ENCODE results near the gene ALK.

The ALK gene

DNA sequence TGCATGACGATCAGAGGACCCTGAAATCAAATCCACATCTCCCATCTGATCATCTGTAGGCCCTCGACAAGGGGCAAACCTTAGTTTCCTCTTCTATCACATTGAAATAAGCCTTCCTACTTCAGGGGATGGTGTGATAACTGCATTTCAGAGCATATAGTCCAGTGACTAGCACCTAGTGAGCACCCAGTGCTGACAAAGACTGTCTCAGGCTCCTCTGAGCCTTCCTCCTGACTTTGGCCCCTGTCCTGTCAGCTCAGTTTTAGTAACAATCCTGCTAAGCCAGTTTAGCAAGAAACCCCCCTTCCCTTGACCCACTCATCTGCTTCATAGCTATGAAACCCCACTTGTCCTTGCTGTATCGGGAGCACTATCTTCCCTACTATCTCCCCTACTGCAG, 304.0 kb downstream of the ALK start:
- TF ChIP-seq POLR2AphosphoS5 (IDR thresholded peaks at IDR 0.05; ENCODE audit: low read depth, low read length) (no peak), TAF1 (IDR thresholded peaks at IDR 0.05; ENCODE audit: borderline replicate concordance, insufficient read depth, low read length) (no peak), REST (IDR thresholded peaks at IDR 0.05; ENCODE audit: insufficient read depth in 1 of 2, low read depth in 2 of 2, low read length in 2 of 2) (no peak), SIN3A (IDR thresholded peaks at IDR 0.05; ENCODE audit: borderline replicate concordance, insufficient read depth, low read length) (no peak), FOXP2 (optimal IDR thresholded peaks at IDR 0.05; ENCODE audit: borderline replicate concordance, extremely low read depth, extremely low read length, insufficient read depth) (no peak)

DNA sequence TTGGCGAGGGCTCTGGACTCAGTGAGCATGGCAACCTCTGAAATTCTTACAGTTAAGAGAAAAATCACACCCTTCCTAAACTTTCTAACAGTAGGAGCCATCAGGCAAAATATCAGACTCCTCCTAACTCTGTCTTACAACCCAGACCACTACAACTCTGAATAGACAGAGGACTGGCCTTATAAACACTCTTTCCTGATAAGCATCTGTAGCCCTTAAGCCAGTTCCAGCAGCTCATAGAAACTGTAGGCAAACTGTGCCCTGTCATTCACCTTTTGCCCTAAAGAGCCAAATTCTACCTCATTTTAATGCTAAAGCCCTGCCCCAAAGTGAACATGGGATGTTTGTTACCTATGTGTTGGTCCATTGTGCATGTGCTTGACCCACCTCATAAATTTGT, 304.8 kb downstream of the ALK start:
- no peak for TF ChIP-seq FOXP2 (optimal IDR thresholded peaks at IDR 0.05; ENCODE audit: borderline replicate concordance, extremely low read depth, extremely low read length, insufficient read depth)
- TF ChIP-seq TAF1 (IDR thresholded peaks at IDR 0.05; ENCODE audit: borderline replicate concordance, insufficient read depth, low read length), result no peak
- no peak for TF ChIP-seq REST (IDR thresholded peaks at IDR 0.05; ENCODE audit: insufficient read depth in 1 of 2, low read depth in 2 of 2, low read length in 2 of 2)
- no peak for TF ChIP-seq POLR2AphosphoS5 (IDR thresholded peaks at IDR 0.05; ENCODE audit: low read depth, low read length)
- no peak for TF ChIP-seq SIN3A (IDR thresholded peaks at IDR 0.05; ENCODE audit: borderline replicate concordance, insufficient read depth, low read length)

- TF ChIP-seq POLR2AphosphoS5 (IDR thresholded peaks at IDR 0.05; ENCODE audit: low read depth, low read length) (no peak), REST (IDR thresholded peaks at IDR 0.05; ENCODE audit: insufficient read depth in 1 of 2, low read depth in 2 of 2, low read length in 2 of 2) (no peak), FOXP2 (optimal IDR thresholded peaks at IDR 0.05; ENCODE audit: borderline replicate concordance, extremely low read depth, extremely low read length, insufficient read depth) (no peak), SIN3A (IDR thresholded peaks at IDR 0.05; ENCODE audit: borderline replicate concordance, insufficient read depth, low read length) (no peak), TAF1 (IDR thresholded peaks at IDR 0.05; ENCODE audit: borderline replicate concordance, insufficient read depth, low read length) (no peak)
Observed at GRCh38 chr2:29615841-29616240, 305.5 kb downstream of the ALK start.

DNA sequence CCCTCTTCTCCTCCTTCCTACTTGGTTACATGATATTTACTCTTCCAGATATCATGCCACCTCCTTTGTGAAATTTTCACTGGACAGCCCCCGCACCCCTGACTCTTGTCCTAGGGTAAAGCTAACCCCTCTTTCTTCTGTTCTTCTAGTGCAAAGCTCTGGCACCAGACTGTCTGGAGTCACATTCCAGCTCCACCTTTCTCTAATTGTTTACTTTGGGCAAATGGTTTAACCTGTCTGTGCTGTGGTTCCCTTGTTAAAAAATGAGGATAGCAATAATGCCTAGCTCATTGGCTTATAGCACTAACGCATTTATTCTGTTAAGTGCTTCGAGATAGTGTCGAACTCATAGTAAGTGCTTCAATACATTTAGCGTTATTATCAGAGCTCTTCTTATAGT, 306.2 kb downstream of the ALK start:
- TF ChIP-seq REST (IDR thresholded peaks at IDR 0.05; ENCODE audit: insufficient read depth in 1 of 2, low read depth in 2 of 2, low read length in 2 of 2), result no peak
- no peak for TF ChIP-seq TAF1 (IDR thresholded peaks at IDR 0.05; ENCODE audit: borderline replicate concordance, insufficient read depth, low read length)
- TF ChIP-seq SIN3A (IDR thresholded peaks at IDR 0.05; ENCODE audit: borderline replicate concordance, insufficient read depth, low read length), result no peak
- no peak for TF ChIP-seq FOXP2 (optimal IDR thresholded peaks at IDR 0.05; ENCODE audit: borderline replicate concordance, extremely low read depth, extremely low read length, insufficient read depth)
- no peak for TF ChIP-seq POLR2AphosphoS5 (IDR thresholded peaks at IDR 0.05; ENCODE audit: low read depth, low read length)

DNA sequence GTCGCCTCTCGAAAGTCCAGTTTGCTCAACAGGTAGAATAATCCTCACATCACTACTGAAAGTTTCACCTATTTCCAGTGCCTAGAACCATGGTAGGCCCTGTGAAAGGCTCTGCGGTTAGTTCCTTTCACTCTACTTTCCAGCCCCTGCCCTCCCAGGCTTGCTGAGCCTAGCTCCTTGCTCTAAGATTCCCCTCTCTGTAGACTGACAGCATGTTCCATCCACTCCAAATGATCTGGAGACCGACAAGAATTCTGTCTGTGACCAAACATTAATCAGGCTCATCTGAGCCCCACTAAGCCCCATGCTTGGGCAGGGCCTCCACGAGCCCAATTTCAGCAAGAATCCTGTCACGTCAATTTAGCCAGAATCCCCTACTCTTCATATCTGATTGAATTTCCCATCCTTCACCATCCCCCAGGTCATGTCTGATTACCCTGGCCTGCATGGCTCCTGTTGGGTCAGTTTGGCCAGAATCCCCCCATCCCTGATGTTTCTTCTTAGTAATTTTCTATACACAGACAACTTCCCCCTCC, 307.0 kb downstream of the ALK start:
- TF ChIP-seq TAF1 (IDR thresholded peaks at IDR 0.05; ENCODE audit: borderline replicate concordance, insufficient read depth, low read length), result no peak
- TF ChIP-seq SIN3A (IDR thresholded peaks at IDR 0.05; ENCODE audit: borderline replicate concordance, insufficient read depth, low read length), result no peak
- TF ChIP-seq FOXP2 (optimal IDR thresholded peaks at IDR 0.05; ENCODE audit: borderline replicate concordance, extremely low read depth, extremely low read length, insufficient read depth), result no peak
- no peak for TF ChIP-seq REST (IDR thresholded peaks at IDR 0.05; ENCODE audit: insufficient read depth in 1 of 2, low read depth in 2 of 2, low read length in 2 of 2)
- TF ChIP-seq POLR2AphosphoS5 (IDR thresholded peaks at IDR 0.05; ENCODE audit: low read depth, low read length), result no peak
